GM08714 (cell line): Measurements from ENCODE around the gene RBM43.

Experiments
- H3K4me3 ChIP-seq: fragments of 200-500 bp; sonication (Bioruptor generic); 2 replicates; pipeline ENCODE4 v1.5.1; 2014; ENCODE audit warnings: mild to moderate bottlenecking, low read length, inconsistent platforms
- ZNF274 ChIP-seq: IDR thresholded peaks from 2 replicates; pipeline ENCODE4 v1.6.1; 2012; ENCODE audit warnings: mild to moderate bottlenecking, low read depth, low read length

RBM43 gene

GRCh38 chr2:151282401-151282800, 20.7 kb upstream of the RBM43 start:
- no peak overlapping the region for H3K4me3 ChIP-seq
- TF ChIP-seq ZNF274: no peak

DNA sequence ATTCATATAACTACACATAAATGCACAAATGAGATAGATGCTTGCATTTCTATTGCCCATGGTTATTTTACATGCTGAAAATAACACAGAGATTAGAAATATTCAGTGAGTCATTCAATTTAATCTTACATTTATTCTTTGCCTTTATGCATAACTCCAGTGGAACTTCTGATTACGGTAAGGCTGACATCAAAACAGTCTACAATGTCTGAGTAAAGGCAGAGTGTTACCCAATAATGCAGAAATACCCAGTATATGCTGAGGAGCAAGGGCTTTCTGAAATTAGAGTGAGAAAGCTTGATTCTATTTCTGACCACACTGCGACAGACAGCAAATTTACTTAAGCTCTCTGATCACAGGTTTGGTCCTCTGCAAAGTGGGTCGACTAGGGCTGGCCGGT, 18.6 kb upstream of the RBM43 start:
- no peak for TF ChIP-seq ZNF274

DNA sequence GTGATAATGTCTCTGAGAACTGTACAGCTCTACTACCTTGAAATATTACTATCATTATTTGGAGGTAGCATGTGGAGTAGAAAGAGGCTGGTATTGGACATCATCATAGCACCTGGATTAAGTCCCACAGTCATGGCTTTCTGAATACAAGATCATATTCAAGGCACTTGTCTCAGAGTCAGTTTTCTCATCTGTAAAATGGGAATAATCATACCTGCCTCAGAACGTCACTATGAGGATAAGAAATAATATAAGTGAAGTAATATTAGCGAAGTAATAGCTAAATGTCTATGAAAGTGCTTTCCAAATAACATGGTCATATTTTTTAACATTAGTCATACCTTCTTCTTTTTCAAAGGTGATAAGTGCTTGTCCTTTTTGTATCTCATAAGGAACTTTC, 16.8 kb upstream of the RBM43 start:
- no peak for TF ChIP-seq ZNF274
- H3K4me3 ChIP-seq: no peak overlapping the region

More for the DNA sequence above, 18.6 kb upstream of the RBM43 start:
- no peak overlapping the region for H3K4me3 ChIP-seq

GRCh38 chr2:151277067-151277466, 15.4 kb upstream of the RBM43 start:
- no peak overlapping the region for H3K4me3 ChIP-seq
- no peak for TF ChIP-seq ZNF274

GRCh38 chr2:151275291-151275690, 13.6 kb upstream of the RBM43 start:
- no peak overlapping the region for H3K4me3 ChIP-seq
- TF ChIP-seq ZNF274: no peak

- no peak overlapping the region for H3K4me3 ChIP-seq
- no peak for TF ChIP-seq ZNF274
These were observed 10.2 kb upstream of the RBM43 start for GRCh38 chr2:151271824-151272223.

DNA sequence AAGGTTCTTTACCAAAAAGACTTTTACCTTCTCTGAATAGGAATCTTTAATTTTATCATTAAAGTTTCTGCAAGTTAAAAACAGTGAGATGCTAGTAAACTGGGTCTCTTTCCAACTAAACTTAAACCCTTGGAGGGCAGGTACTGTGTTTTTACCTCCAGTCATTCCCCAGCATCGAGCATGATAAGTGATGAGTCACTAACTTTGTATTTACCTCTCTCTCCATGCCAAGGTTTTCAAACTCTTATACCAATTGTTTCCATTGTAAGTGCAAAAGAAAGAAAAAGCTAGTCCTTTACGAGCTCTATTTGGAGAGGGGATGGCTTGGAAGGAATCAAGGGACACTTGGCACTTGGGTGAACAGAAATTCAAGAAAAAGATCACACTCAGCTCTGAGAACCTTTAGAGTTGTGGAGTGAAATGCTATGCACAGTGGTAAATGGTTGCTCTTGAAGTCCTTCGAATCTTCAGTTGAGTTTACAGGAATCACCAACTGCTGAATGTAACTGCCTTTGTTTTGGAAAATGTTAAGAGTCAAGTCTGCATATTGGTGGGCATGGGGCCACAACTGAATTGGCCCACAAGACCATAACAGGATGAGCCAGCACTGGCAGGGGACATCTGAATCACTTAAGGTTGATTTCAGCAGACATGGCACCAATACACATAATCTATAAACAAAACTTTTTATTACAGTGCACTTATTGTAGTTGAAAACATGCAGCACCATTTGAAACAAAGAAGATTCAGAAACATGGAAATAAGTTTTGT, 8.3 kb upstream of the RBM43 start:
- no peak overlapping the region for H3K4me3 ChIP-seq
- no peak for TF ChIP-seq ZNF274

- no peak overlapping the region for H3K4me3 ChIP-seq
- TF ChIP-seq ZNF274: no peak
These were observed 6.4 kb upstream of the RBM43 start for GRCh38 chr2:151268085-151268484.

DNA sequence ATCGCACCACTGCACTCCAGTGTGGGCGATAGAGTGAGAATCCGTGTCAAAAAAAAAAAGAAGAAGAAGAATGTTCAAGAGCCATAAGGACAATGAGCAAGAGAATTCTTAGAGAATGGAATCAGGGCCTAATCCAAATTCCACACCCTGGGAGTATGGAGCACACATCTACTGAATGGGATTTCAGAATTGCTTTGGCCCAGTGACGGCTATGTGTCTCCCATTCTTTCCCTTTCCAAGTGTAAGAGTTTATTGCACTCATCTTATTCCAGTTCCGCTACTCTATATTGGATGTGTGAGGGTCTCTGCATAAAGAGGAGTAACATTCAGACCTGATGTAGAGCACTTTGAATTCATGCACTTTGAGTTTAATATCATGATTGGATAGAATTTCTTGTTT, 5.9 kb upstream of the RBM43 start:
- TF ChIP-seq ZNF274: no peak
- H3K4me3 ChIP-seq: no peak overlapping the region

GRCh38 chr2:151265991-151266390, 4.3 kb upstream of the RBM43 start:
- TF ChIP-seq ZNF274: no peak
- H3K4me3 ChIP-seq: no peak overlapping the region

DNA sequence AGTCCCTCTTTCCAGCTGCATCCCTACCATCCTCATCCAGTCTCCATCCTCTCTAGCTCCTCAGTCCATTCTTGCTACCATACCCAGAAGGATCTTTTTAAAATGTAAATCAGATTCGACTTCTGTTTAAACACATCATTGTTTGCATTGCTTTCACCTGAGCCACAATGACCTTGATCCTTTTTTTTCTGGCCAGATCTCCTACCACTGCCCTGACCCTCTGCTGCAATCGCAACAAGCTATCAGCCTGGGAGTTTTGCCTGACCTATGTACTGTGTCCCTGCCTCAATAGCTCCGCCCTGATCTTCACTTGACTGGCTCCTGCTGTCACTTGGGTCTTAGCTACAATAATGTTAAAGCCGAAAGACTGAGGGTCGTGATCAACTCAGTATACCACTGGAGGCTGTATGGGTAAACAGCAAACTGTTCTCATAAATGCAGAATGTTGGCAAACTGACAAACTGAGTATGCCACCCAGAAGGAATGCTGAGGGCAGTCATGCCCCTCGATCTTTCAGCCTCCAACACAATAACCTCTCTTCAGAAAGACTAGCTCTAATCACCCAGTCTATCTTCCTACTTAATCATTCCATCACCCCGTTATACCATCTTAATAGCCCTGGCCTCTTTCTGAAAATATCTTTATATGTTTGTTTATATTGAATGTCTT, 2.6 kb upstream of the RBM43 start:
- no peak overlapping the region for H3K4me3 ChIP-seq
- no peak for TF ChIP-seq ZNF274

DNA sequence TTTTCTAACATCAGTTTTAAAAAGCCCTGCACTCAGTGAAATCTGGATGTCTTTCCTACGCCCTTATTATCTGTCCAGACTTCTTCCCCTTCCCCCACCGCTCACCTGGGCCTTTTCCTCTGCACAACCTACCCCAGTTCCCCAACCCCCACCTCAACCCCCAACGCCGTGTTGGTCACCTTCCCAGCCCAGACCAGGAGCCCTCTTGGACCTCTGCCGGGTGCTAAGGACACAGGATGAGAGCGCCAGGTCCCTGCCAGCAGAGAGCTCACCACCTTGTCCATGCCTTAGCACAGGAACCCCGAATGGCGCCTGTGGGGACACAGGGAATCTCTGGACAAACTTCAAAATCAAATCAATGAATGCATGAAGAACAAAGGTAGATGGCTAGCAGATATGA, 966 bp upstream of the RBM43 start:
- no peak overlapping the region for H3K4me3 ChIP-seq
- no peak for TF ChIP-seq ZNF274

DNA sequence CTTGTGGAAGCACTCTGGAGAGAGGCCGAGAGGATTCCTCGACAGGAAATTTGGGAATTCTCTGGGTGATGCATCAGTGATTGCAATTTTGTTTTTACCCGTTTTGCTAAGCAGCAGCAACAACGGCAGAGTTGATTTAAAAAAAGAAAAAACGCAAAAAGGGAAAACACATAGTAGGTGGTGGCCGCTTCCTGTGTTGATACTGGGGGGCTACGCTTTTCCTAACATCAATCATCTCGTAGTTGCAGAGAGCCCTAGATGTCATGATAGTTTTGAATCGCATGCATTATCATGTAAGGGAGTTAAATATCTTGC, 271 bp upstream of the RBM43 start:
- H3K4me3 ChIP-seq: peak overlapping the region; percentile 83; the same call in 1 of the 2 replicates
- no peak for TF ChIP-seq ZNF274

- peak overlapping the region; percentile 83 for H3K4me3 ChIP-seq
These were observed 961 bp downstream of the RBM43 start for GRCh38 chr2:151260573-151261230.

DNA sequence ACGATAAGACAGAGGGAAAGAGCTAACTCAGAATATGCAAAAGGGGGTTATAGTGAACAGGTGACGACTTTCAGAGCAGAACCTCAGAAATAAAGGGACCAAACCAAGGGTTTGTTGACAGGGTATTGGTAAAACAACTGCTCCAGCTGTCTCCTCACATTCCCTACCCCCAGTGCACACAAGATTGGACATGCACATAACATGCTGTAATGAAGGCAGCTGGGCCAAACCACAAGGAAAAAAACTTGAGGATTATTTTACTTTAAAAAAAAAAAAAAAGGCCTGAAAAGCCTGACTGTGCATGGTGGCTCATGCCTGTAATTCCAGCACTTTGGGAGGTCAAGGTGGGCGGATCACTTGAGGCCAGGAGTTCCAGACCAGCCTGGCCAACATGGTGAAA, 3.5 kb downstream of the RBM43 start:
- TF ChIP-seq ZNF274: no peak
- no peak overlapping the region for H3K4me3 ChIP-seq

More at GRCh38 chr2:151260573-151261230, 961 bp downstream of the RBM43 start:
- no peak for TF ChIP-seq ZNF274

- no peak overlapping the region for H3K4me3 ChIP-seq
- TF ChIP-seq ZNF274: no peak
These were observed 9.0 kb downstream of the RBM43 start for GRCh38 chr2:151252646-151253045.
